Measurements from ENCODE around the gene ERGIC1.

ERGIC1 gene

GRCh38 chr5:172920995-172921394 is 86.9 kb downstream of the ERGIC1 start:
- H3K27me3 ChIP-seq (ENCODE audit: insufficient read depth, low read length): no peaks in the 10 kb centered on the region
- peaks cover 49% of the 10 kb centered on the region for H3K36me3 ChIP-seq (ENCODE audit: insufficient read depth, low read length)
- H3K4me3 ChIP-seq (ENCODE audit: low read length): no peak overlapping the region
- no peaks in the 10 kb centered on the region for H3K4me1 ChIP-seq (ENCODE audit: insufficient read depth, low read length)
- H3K9ac ChIP-seq (ENCODE audit: low read depth, low read length): no peak overlapping the region
- no peak overlapping the region for H3K27ac ChIP-seq (ENCODE audit: low read depth, low read length)
- WGBS: 95% methylated on average over 12 of the region's 12 CpGs
- H3K9me3 ChIP-seq (ENCODE audit: insufficient read depth, low read depth, low read length): no peaks in the 10 kb centered on the region

GRCh38 chr5:172921906-172922305 is 87.9 kb downstream of the ERGIC1 start:
- H3K27ac ChIP-seq (ENCODE audit: low read depth, low read length): no peak overlapping the region
- no peaks in the 10 kb centered on the region for H3K4me1 ChIP-seq (ENCODE audit: insufficient read depth, low read length)
- no peaks in the 10 kb centered on the region for H3K9me3 ChIP-seq (ENCODE audit: insufficient read depth, low read depth, low read length)
- 94% methylated on average over 7 of the region's 7 CpGs for WGBS
- H3K4me3 ChIP-seq (ENCODE audit: low read length): no peak overlapping the region
- H3K27me3 ChIP-seq (ENCODE audit: insufficient read depth, low read length): no peaks in the 10 kb centered on the region
- H3K36me3 ChIP-seq (ENCODE audit: insufficient read depth, low read length): peaks cover 52% of the 10 kb centered on the region
- H3K9ac ChIP-seq (ENCODE audit: low read depth, low read length): no peak overlapping the region

- H3K9me3 ChIP-seq (ENCODE audit: insufficient read depth, low read depth, low read length): no peaks in the 10 kb centered on the region
- WGBS: 90% methylated on average over 5 of the region's 5 CpGs
- no peak overlapping the region for H3K27ac ChIP-seq (ENCODE audit: low read depth, low read length)
- no peaks in the 10 kb centered on the region for H3K27me3 ChIP-seq (ENCODE audit: insufficient read depth, low read length)
- H3K4me1 ChIP-seq (ENCODE audit: insufficient read depth, low read length): no peaks in the 10 kb centered on the region
- H3K36me3 ChIP-seq (ENCODE audit: insufficient read depth, low read length): peaks cover 48% of the 10 kb centered on the region
- H3K4me3 ChIP-seq (ENCODE audit: low read length): no peak overlapping the region
- H3K9ac ChIP-seq (ENCODE audit: low read depth, low read length): no peak overlapping the region
Measured at GRCh38 chr5:172923539-172923938, 89.5 kb downstream of the ERGIC1 start.

- Histone ChIP-seq H3K27ac (ENCODE audit: low read depth, low read length) (no peak overlapping the region), H3K27me3 (ENCODE audit: insufficient read depth, low read length) (no peaks in the 10 kb centered on the region), H3K4me1 (ENCODE audit: insufficient read depth, low read length) (no peaks in the 10 kb centered on the region), H3K9ac (ENCODE audit: low read depth, low read length) (no peak overlapping the region), H3K36me3 (ENCODE audit: insufficient read depth, low read length) (peaks cover 33% of the 10 kb centered on the region), H3K4me3 (ENCODE audit: low read length) (no peak overlapping the region), H3K9me3 (ENCODE audit: insufficient read depth, low read depth, low read length) (no peaks in the 10 kb centered on the region)
- WGBS: 89% methylated on average over 8 of the region's 9 CpGs
Measured at GRCh38 chr5:172925336-172925948, 91.4 kb downstream of the ERGIC1 start.

- H3K36me3 ChIP-seq (ENCODE audit: insufficient read depth, low read length): peaks cover 33% of the 10 kb centered on the region
- no peak overlapping the region for H3K9ac ChIP-seq (ENCODE audit: low read depth, low read length)
- no peak overlapping the region for H3K4me3 ChIP-seq (ENCODE audit: low read length)
- H3K4me1 ChIP-seq (ENCODE audit: insufficient read depth, low read length): no peaks in the 10 kb centered on the region
- H3K27me3 ChIP-seq (ENCODE audit: insufficient read depth, low read length): no peaks in the 10 kb centered on the region
- 94% methylated on average over 2 of the region's 2 CpGs for WGBS
- H3K27ac ChIP-seq (ENCODE audit: low read depth, low read length): no peak overlapping the region
- no peaks in the 10 kb centered on the region for H3K9me3 ChIP-seq (ENCODE audit: insufficient read depth, low read depth, low read length)
Measured at GRCh38 chr5:172926008-172926523, 92.0 kb downstream of the ERGIC1 start.

GRCh38 chr5:172926796-172927195 is 92.7 kb downstream of the ERGIC1 start:
- H3K36me3 ChIP-seq (ENCODE audit: insufficient read depth, low read length): peaks cover 33% of the 10 kb centered on the region
- no peak overlapping the region for H3K27ac ChIP-seq (ENCODE audit: low read depth, low read length)
- no peaks in the 10 kb centered on the region for H3K9me3 ChIP-seq (ENCODE audit: insufficient read depth, low read depth, low read length)
- no peaks in the 10 kb centered on the region for H3K27me3 ChIP-seq (ENCODE audit: insufficient read depth, low read length)
- no peaks in the 10 kb centered on the region for H3K4me1 ChIP-seq (ENCODE audit: insufficient read depth, low read length)
- H3K4me3 ChIP-seq (ENCODE audit: low read length): no peak overlapping the region
- H3K9ac ChIP-seq (ENCODE audit: low read depth, low read length): no peak overlapping the region
- 90% methylated on average over 12 of the region's 12 CpGs for WGBS

GRCh38 chr5:172929371-172929838 is 95.4 kb downstream of the ERGIC1 start:
- H3K9me3 ChIP-seq (ENCODE audit: insufficient read depth, low read depth, low read length): no peaks in the 10 kb centered on the region
- peaks cover 50% of the 10 kb centered on the region for H3K36me3 ChIP-seq (ENCODE audit: insufficient read depth, low read length)
- WGBS: 95% methylated on average over 3 of the region's 3 CpGs
- H3K27ac ChIP-seq (ENCODE audit: low read depth, low read length): no peak overlapping the region
- H3K4me3 ChIP-seq (ENCODE audit: low read length): no peak overlapping the region
- no peaks in the 10 kb centered on the region for H3K4me1 ChIP-seq (ENCODE audit: insufficient read depth, low read length)
- no peaks in the 10 kb centered on the region for H3K27me3 ChIP-seq (ENCODE audit: insufficient read depth, low read length)
- no peak overlapping the region for H3K9ac ChIP-seq (ENCODE audit: low read depth, low read length)

GRCh38 chr5:172931001-172931536 is 97.0 kb downstream of the ERGIC1 start:
- H3K9ac ChIP-seq (ENCODE audit: low read depth, low read length): no peak overlapping the region
- no peak overlapping the region for H3K4me3 ChIP-seq (ENCODE audit: low read length)
- no peaks in the 10 kb centered on the region for H3K9me3 ChIP-seq (ENCODE audit: insufficient read depth, low read depth, low read length)
- peaks cover 48% of the 10 kb centered on the region for H3K36me3 ChIP-seq (ENCODE audit: insufficient read depth, low read length)
- H3K27ac ChIP-seq (ENCODE audit: low read depth, low read length): no peak overlapping the region
- no peaks in the 10 kb centered on the region for H3K4me1 ChIP-seq (ENCODE audit: insufficient read depth, low read length)
- H3K27me3 ChIP-seq (ENCODE audit: insufficient read depth, low read length): no peaks in the 10 kb centered on the region
- whole genome bisulfite sequencing: 94% methylated on average over 9 of the region's 9 CpGs

GRCh38 chr5:172932313-172933017 is 98.4 kb downstream of the ERGIC1 start:
- H3K4me1 ChIP-seq (ENCODE audit: insufficient read depth, low read length): no peaks in the 10 kb centered on the region
- H3K9ac ChIP-seq (ENCODE audit: low read depth, low read length): no peak overlapping the region
- no peaks in the 10 kb centered on the region for H3K9me3 ChIP-seq (ENCODE audit: insufficient read depth, low read depth, low read length)
- no peak overlapping the region for H3K4me3 ChIP-seq (ENCODE audit: low read length)
- WGBS: 18% methylated on average over 22 of the region's 22 CpGs
- H3K27ac ChIP-seq (ENCODE audit: low read depth, low read length): no peak overlapping the region
- no peaks in the 10 kb centered on the region for H3K27me3 ChIP-seq (ENCODE audit: insufficient read depth, low read length)
- H3K36me3 ChIP-seq (ENCODE audit: insufficient read depth, low read length): peaks cover 50% of the 10 kb centered on the region

GRCh38 chr5:172933238-172933637 is 99.2 kb downstream of the ERGIC1 start:
- H3K27ac ChIP-seq (ENCODE audit: low read depth, low read length): no peak overlapping the region
- H3K4me3 ChIP-seq (ENCODE audit: low read length): no peak overlapping the region
- H3K4me1 ChIP-seq (ENCODE audit: insufficient read depth, low read length): no peaks in the 10 kb centered on the region
- no peak overlapping the region for H3K9ac ChIP-seq (ENCODE audit: low read depth, low read length)
- H3K36me3 ChIP-seq (ENCODE audit: insufficient read depth, low read length): peaks cover 50% of the 10 kb centered on the region
- H3K27me3 ChIP-seq (ENCODE audit: insufficient read depth, low read length): no peaks in the 10 kb centered on the region
- WGBS: 92% methylated on average over 4 of the region's 4 CpGs
- no peaks in the 10 kb centered on the region for H3K9me3 ChIP-seq (ENCODE audit: insufficient read depth, low read depth, low read length)

- 93% methylated on average over 14 of the region's 14 CpGs for WGBS
- H3K36me3 ChIP-seq (ENCODE audit: insufficient read depth, low read length): peaks cover 54% of the 10 kb centered on the region
- no peak overlapping the region for H3K4me3 ChIP-seq (ENCODE audit: low read length)
- no peaks in the 10 kb centered on the region for H3K27me3 ChIP-seq (ENCODE audit: insufficient read depth, low read length)
- no peak overlapping the region for H3K9ac ChIP-seq (ENCODE audit: low read depth, low read length)
- no peak overlapping the region for H3K27ac ChIP-seq (ENCODE audit: low read depth, low read length)
- no peaks in the 10 kb centered on the region for H3K9me3 ChIP-seq (ENCODE audit: insufficient read depth, low read depth, low read length)
- no peaks in the 10 kb centered on the region for H3K4me1 ChIP-seq (ENCODE audit: insufficient read depth, low read length)
Measured at GRCh38 chr5:172935096-172935495, 101.0 kb downstream of the ERGIC1 start.
